IPS-18c (cell line): Measurements from ENCODE around the gene LPIN3.

Experiments used
- H3K4me3 ChIP-seq: 2 replicates; pipeline ENCODE4 v1.7.0; 2013; ENCODE audit warnings: low read depth, mild to moderate bottlenecking, low read length, moderate library complexity; ENCODE audit not compliant: insufficient read depth
- H3K9me3 ChIP-seq: one replicate; pipeline ENCODE4 v1.6.1; 2013; ENCODE audit warnings: mild to moderate bottlenecking, low read length, moderate library complexity; ENCODE audit not compliant: control insufficient read depth, insufficient read depth

Gene LPIN3

GRCh38 chr20:41316602-41317545, 23.7 kb upstream of the LPIN3 start:
- H3K4me3 ChIP-seq: peak overlapping the region; percentile 77
- H3K9me3 ChIP-seq: no peaks in the 10 kb centered on the region

- Histone ChIP-seq H3K9me3 (no peaks in the 10 kb centered on the region), H3K4me3 (peak within 1 kb of the TSS; percentile 77)
Measured at GRCh38 chr20:41317546-41318270, 22.9 kb upstream of the LPIN3 start, which contains the start of gene ZHX3. ZHX3 (minus strand) TSS chr20:41317731; CDS start chr20:41204916, 112,815 bp downstream.

DNA sequence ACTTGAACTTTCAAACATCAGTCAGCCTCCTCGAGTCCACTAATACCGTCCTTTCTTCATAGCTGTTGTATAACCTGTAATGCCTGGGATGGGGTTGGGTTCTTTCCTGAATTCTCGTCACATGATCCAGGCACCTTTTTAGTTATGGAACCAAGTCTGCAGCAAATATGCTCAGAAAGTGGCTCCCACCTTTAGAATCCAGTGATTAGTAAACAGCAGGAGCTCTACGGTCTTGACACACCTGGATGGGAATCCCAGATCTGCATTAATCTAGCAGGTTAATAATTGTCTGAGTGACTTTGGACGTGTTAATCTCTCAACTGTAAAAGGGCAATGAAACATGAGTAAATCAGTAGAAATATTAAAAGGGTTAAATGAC, 22.4 kb upstream of the LPIN3 start:
- Histone ChIP-seq H3K9me3 (no peaks in the 10 kb centered on the region), H3K4me3 (peak overlapping the region; percentile 45; the same call in 1 of the 2 replicates)

DNA sequence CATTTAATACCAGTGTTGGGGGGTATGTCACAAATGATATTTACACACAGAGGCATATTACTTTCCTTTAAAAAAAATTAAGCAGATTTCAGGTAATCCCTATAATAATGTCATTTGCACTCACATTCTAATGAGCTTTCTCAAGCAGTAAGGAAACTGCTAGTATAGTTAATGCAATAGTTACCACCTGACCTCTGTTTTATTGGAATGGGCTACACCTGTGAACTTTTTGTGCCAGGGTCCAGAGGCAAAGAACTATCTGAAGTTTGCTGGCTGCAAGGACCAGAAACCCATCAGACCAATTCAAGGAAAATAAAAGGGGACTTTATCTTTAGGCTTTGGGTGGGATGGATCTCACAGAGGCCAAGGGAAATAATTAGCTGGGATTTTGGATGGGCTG, 20.2 kb upstream of the LPIN3 start:
- H3K9me3 ChIP-seq: no peaks in the 10 kb centered on the region

GRCh38 chr20:41320976-41321375, 19.6 kb upstream of the LPIN3 start:
- H3K4me3 ChIP-seq: no peak overlapping the region
- H3K9me3 ChIP-seq: no peaks in the 10 kb centered on the region

More for the DNA sequence above, 20.2 kb upstream of the LPIN3 start:
- no peak overlapping the region for H3K4me3 ChIP-seq

- no peak overlapping the region for H3K4me3 ChIP-seq
Measured at GRCh38 chr20:41327178-41327577, 13.4 kb upstream of the LPIN3 start.

DNA sequence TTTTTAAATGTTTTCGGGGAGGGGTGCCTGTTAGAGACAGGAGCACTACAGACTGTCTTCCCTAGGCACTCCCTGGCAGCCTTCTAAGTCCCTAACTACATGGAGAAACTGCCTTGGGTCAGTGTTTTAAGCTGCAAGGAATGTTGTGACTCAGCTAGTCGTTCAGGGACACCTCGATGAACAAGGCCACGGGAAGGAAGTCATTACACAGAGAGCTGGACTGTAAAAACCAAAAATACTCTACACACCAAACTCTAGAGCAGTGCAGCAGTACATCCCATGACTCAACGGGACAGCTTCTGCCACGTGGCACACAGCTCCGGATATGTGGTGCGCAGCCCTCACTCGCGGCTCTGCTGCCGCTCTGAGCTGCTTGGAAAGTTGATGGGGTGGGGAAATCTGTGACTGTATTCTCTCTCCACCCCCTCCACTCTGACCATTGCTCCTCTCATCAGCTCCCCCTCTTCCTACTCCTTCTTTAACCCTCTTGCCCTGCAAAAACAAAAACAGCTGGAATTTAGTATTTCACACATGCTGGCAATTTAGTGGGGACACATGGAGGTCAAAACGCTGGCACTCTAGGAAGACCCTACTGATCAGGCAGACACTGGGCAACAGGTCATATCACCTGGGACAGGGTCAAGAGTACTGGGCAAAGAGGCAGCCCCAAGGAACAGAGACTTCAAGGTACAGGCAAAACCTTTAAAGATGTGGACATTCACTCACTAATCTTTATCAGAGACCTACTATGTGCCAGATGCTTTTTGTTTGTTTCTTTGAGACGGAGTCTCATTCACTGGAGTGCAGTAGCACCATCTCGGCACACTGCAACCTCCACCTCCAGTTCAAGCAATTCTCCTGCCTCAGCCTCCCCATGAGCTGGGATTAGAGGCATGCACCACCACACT, 10.9 kb upstream of the LPIN3 start:
- no peaks in the 10 kb centered on the region for H3K9me3 ChIP-seq

More at GRCh38 chr20:41327178-41327577, 13.4 kb upstream of the LPIN3 start:
- no peaks in the 10 kb centered on the region for H3K9me3 ChIP-seq

GRCh38 chr20:41330343-41330720, 10.3 kb upstream of the LPIN3 start:
- Histone ChIP-seq H3K9me3 (no peaks in the 10 kb centered on the region), H3K4me3 (no peak overlapping the region)

More for the DNA sequence above, 10.9 kb upstream of the LPIN3 start:
- H3K4me3 ChIP-seq: no peak overlapping the region

GRCh38 chr20:41330941-41331340, 9.7 kb upstream of the LPIN3 start:
- H3K9me3 ChIP-seq: no peaks in the 10 kb centered on the region
- H3K4me3 ChIP-seq: no peak overlapping the region

GRCh38 chr20:41331731-41332130, 8.9 kb upstream of the LPIN3 start:
- H3K4me3 ChIP-seq: no peak overlapping the region
- no peaks in the 10 kb centered on the region for H3K9me3 ChIP-seq

- Histone ChIP-seq H3K4me3 (no peak overlapping the region), H3K9me3 (no peaks in the 10 kb centered on the region)
Measured at GRCh38 chr20:41334036-41334435, 6.6 kb upstream of the LPIN3 start.

DNA sequence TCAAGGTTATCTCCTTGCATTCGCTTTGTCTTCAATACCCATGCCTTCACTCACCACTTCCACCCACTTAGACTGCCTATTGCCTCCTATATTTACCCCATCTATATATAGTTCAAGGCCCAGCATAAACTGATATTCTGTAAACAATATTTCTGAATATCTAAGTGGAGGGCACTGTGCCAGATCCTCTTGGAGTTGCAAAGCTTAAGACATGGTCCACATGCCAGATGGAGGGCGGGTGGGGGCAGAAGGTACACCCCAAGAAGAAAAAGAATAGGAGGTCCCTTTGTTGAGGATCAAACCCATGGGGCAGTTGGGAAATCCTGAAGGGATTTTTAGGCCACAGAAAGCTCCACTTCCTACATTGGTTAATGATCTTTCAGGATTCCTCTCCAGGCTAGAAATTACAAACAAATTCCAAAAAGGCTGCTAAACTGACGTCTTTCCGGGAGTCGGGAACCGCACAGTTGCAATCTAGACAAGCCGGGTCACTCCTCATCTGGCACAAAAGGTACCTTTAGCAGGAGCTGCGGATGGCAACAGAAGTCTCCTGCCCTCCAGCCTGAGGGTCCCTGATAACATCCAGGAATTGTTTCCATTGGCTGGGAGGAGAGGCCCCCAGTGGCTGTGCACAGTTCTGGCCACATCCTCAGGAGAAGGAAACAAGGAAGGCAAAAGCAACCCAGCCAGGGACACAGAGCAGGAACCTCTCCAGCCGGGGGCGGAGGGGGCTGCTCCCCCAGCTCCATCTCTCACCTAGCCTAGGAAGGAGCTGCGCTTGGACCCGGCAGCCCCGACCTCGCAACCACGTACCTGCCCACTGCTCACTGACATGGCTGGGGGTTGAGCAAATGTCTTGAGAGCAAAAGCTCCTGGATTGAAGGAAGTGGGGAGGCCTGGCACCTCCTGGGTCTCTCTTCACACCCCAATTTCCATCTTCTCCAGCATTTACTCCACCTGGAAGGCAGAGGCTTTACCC, 5.9 kb upstream of the LPIN3 start:
- Histone ChIP-seq H3K4me3 (no peak overlapping the region), H3K9me3 (no peaks in the 10 kb centered on the region)

GRCh38 chr20:41335591-41335990, 5.0 kb upstream of the LPIN3 start:
- Histone ChIP-seq H3K4me3 (no peak overlapping the region), H3K9me3 (no peaks in the 10 kb centered on the region)

- H3K9me3 ChIP-seq: no peaks in the 10 kb centered on the region
- H3K4me3 ChIP-seq: no peak overlapping the region
Measured at GRCh38 chr20:41336711-41337492, 3.7 kb upstream of the LPIN3 start.

DNA sequence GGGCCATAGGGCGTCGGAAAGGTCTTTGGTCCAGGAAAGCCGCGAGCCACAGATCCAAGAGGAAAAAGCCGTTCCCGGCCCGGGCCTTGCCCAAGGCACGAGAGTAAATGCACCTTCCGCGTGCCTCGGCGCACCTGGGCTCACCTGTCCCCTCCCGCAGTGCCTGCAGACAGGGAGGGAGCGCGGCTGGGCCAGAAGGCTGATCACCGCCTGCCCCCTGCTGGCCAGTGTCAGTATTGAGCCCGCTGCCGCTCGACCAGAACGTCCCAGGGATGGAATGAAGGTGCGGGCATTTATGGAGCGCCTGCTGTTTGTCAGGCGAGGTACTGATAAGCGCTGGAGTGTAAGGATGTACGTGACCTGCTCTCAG, 679 bp upstream of the LPIN3 start:
- H3K4me3 ChIP-seq: peak overlapping the region; percentile 40; the same call in 1 of the 2 replicates
- H3K9me3 ChIP-seq: no peaks in the 10 kb centered on the region
